B cell (primary cell): ENCODE data around the gene LUZP4.
"Not testable (repeated sequence)": the region's sequence is repeated elsewhere in the genome, so short reads cannot be mapped to it uniquely, and the experiment has no call there.

Experiments
- CTCF ChIP-seq: fragments of 200-600 bp; IDR thresholded peaks from one replicate; pipeline ENCODE4 v1.8.0; 2022; ENCODE audit warnings: antibody characterized with exemption, mild to moderate bottlenecking
- EZH2 ChIP-seq: IDR thresholded peaks from 2 replicates; pipeline ENCODE4 v1.6.1; 2012; ENCODE audit warnings: borderline replicate concordance, low read depth, mild to moderate bottlenecking, moderate library complexity, low read length; ENCODE audit not compliant: insufficient read depth, poor library complexity, severe bottlenecking

DNA sequence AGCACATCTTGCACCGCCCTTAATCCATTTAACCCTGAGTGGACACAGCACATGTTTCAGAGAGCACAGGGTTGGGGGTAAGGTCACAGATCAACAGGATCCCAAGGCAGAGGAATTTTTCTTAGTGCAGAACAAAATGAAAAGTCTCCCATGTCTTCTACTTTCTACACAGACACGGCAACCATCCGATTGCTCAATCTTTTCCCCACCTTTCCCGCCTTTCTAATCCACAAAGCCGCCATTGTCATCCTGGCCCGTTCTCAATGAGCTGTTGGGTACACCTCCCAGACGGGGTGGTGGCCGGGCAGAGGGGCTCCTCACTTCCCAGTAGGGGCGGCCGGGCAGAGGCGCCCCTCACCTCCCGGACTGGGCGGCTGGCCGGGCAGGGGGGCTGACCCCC is 57.2 kb downstream of the LUZP4 start:
- not testable (repeated sequence) for TF ChIP-seq CTCF, EZH2
